Endothelial cell of umbilical vein (primary cell): ENCODE data around the gene MRTO4. TPM values are rescaled to one million over a fixed set of nuclear protein-coding genes. Genes with fewer than 3 reads are reported as not detected.

Experiments used
- BruUV-seq: library from RNA; stranded (reverse); fragments of 400-500 nt; replicated peaks from 2 replicates; lab custom pipeline; 2021; lab: Mats Ljungman, UMichigan
- CTCF ChIA-PET: fragments of 300-600, 350-600 bp; sonication (Branson Sonifier 250); formaldehyde crosslinking; loops from one replicate; lab custom pipeline; 2021; ENCODE audit warnings: antibody characterized with exemption, inconsistent platforms; lab: Charles Lee
- POLR2A ChIA-PET: fragments of 300-600, 350-600 bp; sonication (Branson Sonifier 250); formaldehyde crosslinking; loops from one replicate; lab custom pipeline; 2021; ENCODE audit warnings: antibody characterized with exemption, inconsistent platforms; lab: Charles Lee
- DNase-seq: peaks from one replicate; pipeline ENCODE4 v3.0.0-alpha.2; 2011; ENCODE audit warnings: low read depth, low spot score
- FAIRE-seq: peaks from 2 replicates; lab custom pipeline; 2011; peaks lifted over from hg19 to GRCh38; lab: Jason Lieb, UNC
- H2AFZ ChIP-seq: 2 replicates; pipeline ENCODE4 v1.6.0; 2012; ENCODE audit warnings: low read depth, low read length, control low read depth, inconsistent platforms
- H3K27ac ChIP-seq: 2 replicates; pipeline ENCODE4 v1.5.1; 2011; ENCODE audit warnings: low read depth, mild to moderate bottlenecking, control low read depth, low read length, moderate library complexity; ENCODE audit not compliant: insufficient read depth
- H3K27me3 ChIP-seq, 2 experiments: 2 replicates each; pipeline versions ENCODE4 v1.6.0 to v1.6.1; 2011; ENCODE audit warnings: low read length in 2 of 2, mixed read lengths in 1 of 2; ENCODE audit not compliant: control insufficient read depth in 2 of 2, insufficient read depth in 2 of 2
- H3K36me3 ChIP-seq, 2 experiments: 2 replicates in 1 of 2; 3 replicates in 1 of 2; pipeline ENCODE4 v1.5.1; 2011; ENCODE audit warnings: low read length in 2 of 2, mild to moderate bottlenecking in 1 of 2, moderate library complexity in 1 of 2; ENCODE audit not compliant: control insufficient read depth in 2 of 2, insufficient read depth in 2 of 2; ENCODE audit errors: extremely low read depth in 1 of 2
- H3K4me1 ChIP-seq: 3 replicates; pipeline ENCODE4 v1.5.1; 2011; ENCODE audit warnings: mild to moderate bottlenecking, low read length; ENCODE audit not compliant: control insufficient read depth, insufficient read depth; ENCODE audit errors: extremely low read depth
- H3K4me2 ChIP-seq: 2 replicates; pipeline ENCODE4 v1.6.1; 2011; ENCODE audit warnings: low read length, control low read depth, mixed read lengths; ENCODE audit not compliant: insufficient read depth
- H3K4me3 ChIP-seq, 3 experiments: fragments of 200-600 bp in 1 of 3; sonication (generic), shearing (Covaris generic) in 1 of 3; replicated peaks in 1 of 3; 2 replicates each; pipeline ENCODE4 v1.5.1; 2011 to 2016; ENCODE audit warnings: control low read depth in 3 of 3, low read length in 3 of 3, mild to moderate bottlenecking in 2 of 3, inconsistent platforms in 1 of 3, low read depth in 1 of 3, moderate library complexity in 1 of 3; ENCODE audit not compliant: insufficient read depth in 1 of 3
- H3K79me2 ChIP-seq: 2 replicates; pipeline ENCODE4 v1.6.0; 2012; ENCODE audit warnings: low read length, inconsistent platforms; ENCODE audit not compliant: control insufficient read depth, insufficient read depth
- H3K9ac ChIP-seq: replicated peaks from 2 replicates; pipeline ENCODE3; 2011; ENCODE audit warnings: low read length, control low read depth; ENCODE audit not compliant: insufficient read depth; ENCODE audit errors: extremely low read depth
- H3K9me1 ChIP-seq: replicated peaks from 3 replicates; pipeline ENCODE4 v1.6.0; 2011; ENCODE audit warnings: mild to moderate bottlenecking, low read length; ENCODE audit not compliant: control insufficient read depth, insufficient read depth; ENCODE audit errors: extremely low read depth
- H3K9me3 ChIP-seq: replicated peaks from 2 replicates; pipeline ENCODE4 v1.5.1; 2012; ENCODE audit warnings: low read length, inconsistent platforms; ENCODE audit not compliant: control insufficient read depth, insufficient read depth
- H4K20me1 ChIP-seq: replicated peaks from 2 replicates; pipeline ENCODE3; 2011; ENCODE audit warnings: mild to moderate bottlenecking, low read length; ENCODE audit not compliant: control insufficient read depth, insufficient read depth; ENCODE audit errors: extremely low read depth
- CTCF ChIP-seq, 2 donors: IDR thresholded peaks; 1 replicate in 1 of 2; 2 replicates in 1 of 2; pipeline ENCODE4 v1.5.1; 2011; ENCODE audit warnings: low read length in 2 of 2, mild to moderate bottlenecking in 2 of 2, moderate library complexity in 2 of 2, control low read depth in 1 of 2, inconsistent platforms in 1 of 2, low read depth in 1 of 2; ENCODE audit not compliant: insufficient read depth in 1 of 2; ENCODE audit errors: extremely low read depth in 1 of 2
- EZH2 ChIP-seq: IDR thresholded peaks from 2 replicates; pipeline ENCODE4 v1.6.1; 2012; ENCODE audit warnings: borderline replicate concordance, low read depth, mild to moderate bottlenecking, moderate library complexity, low read length, inconsistent platforms; ENCODE audit not compliant: severe bottlenecking
- FOS ChIP-seq: IDR thresholded peaks from 2 replicates; pipeline ENCODE4 v1.6.1; 2011; ENCODE audit warnings: mild to moderate bottlenecking, low read length, moderate library complexity, borderline replicate concordance; ENCODE audit not compliant: insufficient read depth
- GATA2 ChIP-seq: IDR thresholded peaks from 2 replicates; pipeline ENCODE4 v1.7.0; 2011; ENCODE audit warnings: low read depth, mild to moderate bottlenecking, moderate library complexity, mixed read lengths, low read length; ENCODE audit not compliant: insufficient read length, insufficient read depth
- JUN ChIP-seq: IDR thresholded peaks from 2 replicates; pipeline ENCODE4 v1.6.1; 2011; ENCODE audit warnings: borderline replicate concordance, low read depth; ENCODE audit not compliant: insufficient read length, insufficient read depth
- MAX ChIP-seq: IDR thresholded peaks from 2 replicates; pipeline ENCODE4 v1.6.1; 2011; ENCODE audit not compliant: insufficient read depth, insufficient read length
- MYC ChIP-seq: IDR thresholded peaks from one replicate; pipeline ENCODE4 v1.6.1; 2011; ENCODE audit warnings: mild to moderate bottlenecking, low read depth, low read length
- POLR2A ChIP-seq: IDR thresholded peaks from 2 replicates; pipeline ENCODE4 v1.6.1; 2012; ENCODE audit warnings: low read depth, mild to moderate bottlenecking, control low read depth, low read length
- POLR2AphosphoS5 ChIP-seq: IDR thresholded peaks from 2 replicates; pipeline ENCODE4 v1.6.1; 2012; ENCODE audit warnings: low read depth, mild to moderate bottlenecking, control low read depth, low read length, moderate library complexity; ENCODE audit not compliant: insufficient read depth
- dilution Hi-C: fragments of 300-500 bp; cut with MboI; formaldehyde crosslinking; loops from one replicate; pipeline ENCODE4 v1.15.0; 2019; ENCODE audit warnings: low sequenced_read_pairs; ENCODE audit not compliant: extremely low pct_ligation_motif_present
- intact Hi-C: fragments of 100-400 bp; cut with micrococcal nuclease; formaldehyde crosslinking; loops from one replicate; pipeline ENCODE4 v1.10.0; 2022
- polyA plus RNA-seq, 4 experiments: library from polyadenylated mRNA; depleted of rRNA in 3 of 4; stranded (reverse) in 3 of 4; unstranded in 1 of 4; fragments of >200 nt; gene quantifications; 2 replicates each; pipeline versions ENCODE4 v1.2.1 to v1.2.3, GENCODE V29; 2011 to 2012; ENCODE audit warnings: missing spikeins in 1 of 4
- total RNA-seq: library from RNA; stranded (reverse); gene quantifications from 2 replicates; pipeline ENCODE4 v1.2.3, GENCODE V29; 2021

Gene MRTO4
- total and polyA plus RNA-seq, 2 donors (not counting 3 experiments of a cell fraction or from before 2014, with no cell fraction given), result 33.6 to 49.4 TPM

GRCh38 chr1:19220080-19220846 is 31.3 kb upstream of the MRTO4 start:
- BruUV-seq, result no TSS peak
- Histone ChIP-seq H3K36me3 (peaks cover 23 to 40% of the 10 kb centered on the region in 2 experiments), H3K4me2 (no peak overlapping the region), H3K9me1 (no peaks in the 10 kb centered on the region), H3K27me3 (no peaks in the 10 kb centered on the region), H3K4me1 (no peaks in the 10 kb centered on the region), H3K9ac (no peak overlapping the region), H2AFZ (no peak overlapping the region), H3K27ac (no peak overlapping the region), H3K4me3 (no peak overlapping the region), H4K20me1 (no peaks in the 10 kb centered on the region), H3K79me2 (no peaks in the 10 kb centered on the region), H3K9me3 (no peaks in the 10 kb centered on the region)
- ChIA-PET POLR2A (no interaction called here), CTCF (interaction anchor here (1.0 to 1.7 kb wide), 2 partner anchors 10 to 21 kb away, joined by 4 read pairs; no protein-coding TSS in a partner anchor)
- DNase-seq (no peak), FAIRE-seq (no peak)
- no peak for TF ChIP-seq FOS
- no peak for TF ChIP-seq MAX
- no peak for TF ChIP-seq GATA2
- TF ChIP-seq POLR2A, result no peak
- no peak for TF ChIP-seq POLR2AphosphoS5
- no peak for TF ChIP-seq EZH2
- TF ChIP-seq JUN, result no peak
- no peak for TF ChIP-seq CTCF (IDR thresholded peaks at IDR 0.05; ENCODE audit: extremely low read depth in 1 of 2, insufficient read depth in 1 of 2, low read depth in 1 of 2, low read length in 2 of 2)
- TF ChIP-seq MYC, result no peak
- intact Hi-C loops (no loop called here), dilution Hi-C loops (no loop called here)
